Neuronal stem cell (in vitro differentiated cells): ENCODE results near the gene CSF1R. TPM values are rescaled to one million over a fixed set of nuclear protein-coding genes. Genes with fewer than 3 reads are reported as not detected.

Experiments
- DNase-seq: peaks from one replicate; pipeline ENCODE4 v3.0.0-alpha.2; 2013; ENCODE audit warnings: low spot score
- H2AFZ ChIP-seq: one replicate; pipeline ENCODE4 v1.6.1; 2013; ENCODE audit warnings: mild to moderate bottlenecking, low read length, inconsistent platforms
- H2AK5ac ChIP-seq: 2 replicates; pipeline ENCODE4 v1.6.1; 2013; ENCODE audit warnings: low read depth, mild to moderate bottlenecking, inconsistent platforms, low read length, moderate library complexity, mixed read lengths
- H2BK120ac ChIP-seq: 2 replicates; pipeline ENCODE4 v1.6.1; 2013; ENCODE audit warnings: low read depth, mild to moderate bottlenecking, inconsistent platforms, low read length, moderate library complexity, mixed read lengths
- H2BK12ac ChIP-seq: one replicate; pipeline ENCODE4 v1.6.1; 2013; ENCODE audit warnings: low read length, inconsistent platforms
- H2BK15ac ChIP-seq: 2 replicates; pipeline ENCODE4 v1.6.1; 2013; ENCODE audit warnings: mild to moderate bottlenecking, low read length, inconsistent platforms, mixed read lengths
- H2BK5ac ChIP-seq: one replicate; pipeline ENCODE4 v1.6.1; 2013; ENCODE audit warnings: inconsistent platforms, mild to moderate bottlenecking, low read length, moderate library complexity
- H3K14ac ChIP-seq: one replicate; pipeline ENCODE4 v1.6.1; 2013; ENCODE audit warnings: low read length, inconsistent platforms
- H3K18ac ChIP-seq: 2 replicates; pipeline ENCODE4 v1.6.1; 2013; ENCODE audit warnings: low read length, inconsistent platforms
- H3K23ac ChIP-seq: 2 replicates; pipeline ENCODE4 v1.6.1; 2013; ENCODE audit warnings: low read depth, mild to moderate bottlenecking, mixed read lengths, low read length, inconsistent platforms; ENCODE audit not compliant: poor library complexity
- H3K27ac ChIP-seq: replicated peaks from 3 replicates; pipeline ENCODE4 v1.5.1; 2013; ENCODE audit warnings: low read length, inconsistent platforms
- H3K27me3 ChIP-seq, 3 experiments: 2 replicates each; pipeline ENCODE4 v1.6.1; 2013; ENCODE audit warnings: low read length in 3 of 3, mild to moderate bottlenecking in 2 of 3, inconsistent platforms in 1 of 3, low read depth in 1 of 3, mixed read lengths in 1 of 3, moderate library complexity in 1 of 3; ENCODE audit not compliant: control insufficient read depth in 3 of 3, insufficient read depth in 3 of 3
- H3K36me3 ChIP-seq, 2 donors: replicated peaks in 1 of 2; 2 replicates each; pipeline ENCODE4 v1.6.1; 2013; ENCODE audit warnings: low read length in 2 of 2; ENCODE audit not compliant: control insufficient read depth in 2 of 2, insufficient read depth in 2 of 2
- H3K4ac ChIP-seq: 2 replicates; pipeline ENCODE4 v1.6.1; 2013; ENCODE audit warnings: inconsistent platforms, mild to moderate bottlenecking, low read length, moderate library complexity
- H3K4me1 ChIP-seq, 2 donors: 1 replicate in 1 of 2; 2 replicates in 1 of 2; pipeline ENCODE4 v1.6.1; 2013; ENCODE audit warnings: low read length in 2 of 2, low read depth in 1 of 2; ENCODE audit not compliant: control insufficient read depth in 2 of 2, insufficient read depth in 1 of 2
- H3K4me2 ChIP-seq: one replicate; pipeline ENCODE4 v1.6.1; 2013; ENCODE audit warnings: mild to moderate bottlenecking, low read length, inconsistent platforms; ENCODE audit not compliant: insufficient read depth, poor library complexity, severe bottlenecking
- H3K4me3 ChIP-seq, 2 donors: 2 replicates each; pipeline ENCODE4 v1.5.1; 2013; ENCODE audit warnings: low read length in 2 of 2, mild to moderate bottlenecking in 2 of 2, inconsistent platforms in 1 of 2, moderate library complexity in 1 of 2
- H3K79me1 ChIP-seq: one replicate; pipeline ENCODE4 v1.6.1; 2013; ENCODE audit warnings: low read depth, mild to moderate bottlenecking, inconsistent platforms, low read length, moderate library complexity
- H3K9ac ChIP-seq: one replicate; pipeline ENCODE4 v1.6.1; 2013; ENCODE audit warnings: mild to moderate bottlenecking, low read depth, low read length, inconsistent platforms; ENCODE audit not compliant: poor library complexity
- H3K9me3 ChIP-seq, 2 donors: replicated peaks in 1 of 2; 2 replicates each; pipeline versions ENCODE3 to v1.6.1; 2013; ENCODE audit warnings: low read length in 2 of 2, mild to moderate bottlenecking in 2 of 2, inconsistent platforms in 1 of 2, low read depth in 1 of 2, mixed read lengths in 1 of 2, moderate library complexity in 1 of 2; ENCODE audit not compliant: control insufficient read depth in 2 of 2, insufficient read depth in 1 of 2
- H4K8ac ChIP-seq: one replicate; pipeline ENCODE4 v1.6.1; 2013; ENCODE audit warnings: low read depth, mild to moderate bottlenecking, inconsistent platforms, low read length, moderate library complexity
- H4K91ac ChIP-seq: one replicate; pipeline ENCODE4 v1.6.1; 2013; ENCODE audit warnings: low read length, low read depth, mild to moderate bottlenecking, inconsistent platforms; ENCODE audit not compliant: poor library complexity
- WGBS, 2 donors: extraction: QIAGEN DNeasy Blood & Tissue Kit; methylation state at CpG; one replicate each; pipeline ENCODE4 v1.1.7; 2013; ENCODE audit warnings: missing lambda C conversion rate in 2 of 2, mixed read lengths in 1 of 2; ENCODE audit not compliant: insufficient read length in 2 of 2, insufficient replicate concordance in 1 of 2; ENCODE audit errors: extremely low coverage in 2 of 2; 5-methylcytosine and 5-hydroxymethylcytosine counted together
- polyA plus RNA-seq, 2 experiments: library from polyadenylated mRNA; stranded (reverse); fragments of 200-250 nt; gene quantifications; one replicate each; pipeline ENCODE4 v1.2.3, GENCODE V29; 2013

CSF1R gene
- polyA plus RNA-seq (2013, experiment 1 of 2): not detected
- polyA plus RNA-seq (2013, experiment 2 of 2): not detected

GRCh38 chr5:150085950-150086715 is at the start of gene CSF1R:
CSF1R (minus strand) TSS chr5:150086554; CDS start chr5:150086427, 127 bp downstream.
- Histone ChIP-seq H3K9me3 (no peaks in the 10 kb centered on the region), H3K23ac (no peak within 1 kb of the TSS), H4K91ac (peak within 1 kb of the TSS; percentile 79), H3K4me1 (peaks cover 11 to 13% of the 10 kb centered on the region in 2 donors), H2BK120ac (no peak within 1 kb of the TSS), H2AK5ac (peak within 1 kb of the TSS; percentile 87), H4K8ac (no peak within 1 kb of the TSS), H3K4me2 (no peak within 1 kb of the TSS), H2BK5ac (no peak within 1 kb of the TSS), H2AFZ (no peak within 1 kb of the TSS), H2BK15ac (no peak within 1 kb of the TSS), H3K36me3 (no peaks in the 10 kb centered on the region), H3K18ac (peak within 1 kb of the TSS; percentile 67), H2BK12ac (no peak within 1 kb of the TSS), H3K4ac (no peak within 1 kb of the TSS), H3K27me3 (peaks cover 0 to 40% (median 2%) of the 10 kb centered on the region in 3 experiments), H3K9ac (no peak within 1 kb of the TSS), H3K14ac (no peak within 1 kb of the TSS), H3K27ac (no peak within 1 kb of the TSS), H3K79me1 (no peaks in the 10 kb centered on the region), H3K4me3 (no peak within 1 kb of the TSS)
- WGBS, 2 donors: no CpG with 5 or more reads among the region's 9 CpGs
- no peak for DNase-seq

- no peak overlapping the region for H4K8ac ChIP-seq
- H2BK15ac ChIP-seq: peak overlapping the region; percentile 76
- no peak overlapping the region for H3K9ac ChIP-seq
- peak overlapping the region; percentile 13 for H4K91ac ChIP-seq
- H2AFZ ChIP-seq: no peak overlapping the region
- no peak overlapping the region for H3K4me2 ChIP-seq
- no peak overlapping the region for H3K4ac ChIP-seq
- H3K4me1 ChIP-seq: peaks cover 34 to 43% of the 10 kb centered on the region in 2 donors
- WGBS, 2 donors: no CpG with 5 or more reads among the region's 21 CpGs
- DNase-seq: no peak
- peaks cover 2% of the 10 kb centered on the region for H3K79me1 ChIP-seq
- H3K14ac ChIP-seq: no peak overlapping the region
- no peaks in the 10 kb centered on the region for H3K27me3 ChIP-seq
- H3K36me3 ChIP-seq: no peaks in the 10 kb centered on the region
- H2BK120ac ChIP-seq: peak overlapping the region; percentile 38
- H2AK5ac ChIP-seq: peak overlapping the region; percentile 48
- no peak overlapping the region for H3K4me3 ChIP-seq
- no peak overlapping the region for H2BK12ac ChIP-seq
- peak overlapping the region; percentile 80 for H2BK5ac ChIP-seq
- no peaks in the 10 kb centered on the region for H3K9me3 ChIP-seq
- H3K27ac ChIP-seq: no peak overlapping the region
- H3K23ac ChIP-seq: peak overlapping the region; percentile 52
- peak overlapping the region; percentile 69 for H3K18ac ChIP-seq
Observed at GRCh38 chr5:150135557-150136304, 49.4 kb upstream of the CSF1R start.

GRCh38 chr5:150134198-150134588 is 47.8 kb upstream of the CSF1R start:
- Histone ChIP-seq H3K9ac (no peak overlapping the region), H4K8ac (no peak overlapping the region), H2AFZ (no peak overlapping the region), H3K4me3 (no peak overlapping the region), H3K27me3 (no peaks in the 10 kb centered on the region), H3K4ac (no peak overlapping the region), H3K36me3 (no peaks in the 10 kb centered on the region), H2BK12ac (no peak overlapping the region), H3K27ac (no peak overlapping the region), H3K9me3 (no peaks in the 10 kb centered on the region), H2BK5ac (no peak overlapping the region), H2AK5ac (no peak overlapping the region), H3K23ac (no peak overlapping the region), H2BK120ac (no peak overlapping the region), H3K79me1 (peaks cover 2% of the 10 kb centered on the region), H3K4me1 (peaks cover 23 to 38% of the 10 kb centered on the region in 2 donors), H3K14ac (no peak overlapping the region), H2BK15ac (no peak overlapping the region), H3K4me2 (no peak overlapping the region), H3K18ac (no peak overlapping the region), H4K91ac (no peak overlapping the region)
- WGBS, 2 donors: no CpG with 5 or more reads among the region's 7 CpGs
- DNase-seq: no peak

- no peak overlapping the region for H3K4ac ChIP-seq
- no peak overlapping the region for H3K14ac ChIP-seq
- H3K9ac ChIP-seq: no peak overlapping the region
- H2AK5ac ChIP-seq: no peak overlapping the region
- peak overlapping the region; percentile 36 for H2BK12ac ChIP-seq
- no peak overlapping the region for H4K8ac ChIP-seq
- no peak overlapping the region for H3K4me2 ChIP-seq
- H3K18ac ChIP-seq: no peak overlapping the region
- no peak overlapping the region for H2AFZ ChIP-seq
- DNase-seq: no peak
- H3K9me3 ChIP-seq: no peaks in the 10 kb centered on the region
- H4K91ac ChIP-seq: no peak overlapping the region
- peaks cover 18 to 34% of the 10 kb centered on the region in 2 donors for H3K4me1 ChIP-seq
- no peak overlapping the region for H3K23ac ChIP-seq
- H3K4me3 ChIP-seq: no peak overlapping the region
- H2BK5ac ChIP-seq: no peak overlapping the region
- no peaks in the 10 kb centered on the region for H3K27me3 ChIP-seq
- no peak overlapping the region for H3K27ac ChIP-seq
- H2BK15ac ChIP-seq: no peak overlapping the region
- peaks cover 2% of the 10 kb centered on the region for H3K79me1 ChIP-seq
- H2BK120ac ChIP-seq: no peak overlapping the region
- WGBS, 2 donors: no CpG with 5 or more reads among the region's 16 CpGs
- H3K36me3 ChIP-seq: peaks cover 0 to 3% of the 10 kb centered on the region in 2 donors
Observed at GRCh38 chr5:150133581-150134197, 47.3 kb upstream of the CSF1R start.
